KMS-11 (cell line): ENCODE measurements around the gene DHRS3.

Source experiments
- H2AFZ ChIP-seq: fragments of 200-600 bp; sonication (generic); 2 replicates; pipeline ENCODE4 v1.6.1; 2016; ENCODE audit warnings: antibody characterized with exemption, mixed run types, low read depth
- H3K27ac ChIP-seq: fragments of 200-600 bp; sonication (generic); 2 replicates; pipeline ENCODE4 v1.6.1; 2016; ENCODE audit warnings: mild to moderate bottlenecking, mixed run types
- H3K27me3 ChIP-seq: fragments of 200-600 bp; sonication (generic); 2 replicates; pipeline ENCODE4 v1.6.1; 2017; ENCODE audit warnings: mild to moderate bottlenecking, low read depth, mixed run types, moderate library complexity; ENCODE audit not compliant: insufficient read depth
- H3K36me3 ChIP-seq: fragments of 200-600 bp; sonication (generic); 2 replicates; pipeline ENCODE4 v1.6.1; 2017; ENCODE audit warnings: mild to moderate bottlenecking, mixed run types; ENCODE audit not compliant: insufficient read depth
- H3K4me1 ChIP-seq: fragments of 200-600 bp; sonication (generic); 2 replicates; pipeline ENCODE4 v1.6.1; 2016; ENCODE audit warnings: mild to moderate bottlenecking, low read depth, mixed run types; ENCODE audit not compliant: poor library complexity, severe bottlenecking
- H3K4me2 ChIP-seq: fragments of 200-600 bp; sonication (generic); 2 replicates; pipeline ENCODE4 v1.7.0; 2016; ENCODE audit warnings: mild to moderate bottlenecking, mixed run types
- H3K4me3 ChIP-seq: fragments of 200-600 bp; sonication (generic); IDR thresholded peaks from 2 replicates; pipeline ENCODE4 v1.6.1; 2017; ENCODE audit warnings: low read depth, low read length, mixed read lengths; ENCODE audit not compliant: insufficient read depth
- H3K79me2 ChIP-seq: fragments of 200-600 bp; sonication (generic); 2 replicates; pipeline ENCODE4 v1.6.1; 2016; ENCODE audit warnings: low read depth, mixed run types; ENCODE audit not compliant: insufficient read depth
- H3K9ac ChIP-seq: fragments of 200-600 bp; sonication (generic); 2 replicates; pipeline ENCODE4 v1.6.1; 2016; ENCODE audit warnings: mild to moderate bottlenecking, mixed run types
- H4K20me1 ChIP-seq: fragments of 200-600 bp; sonication (generic); 2 replicates; pipeline ENCODE4 v1.6.1; 2016; ENCODE audit warnings: mild to moderate bottlenecking, mixed run types; ENCODE audit not compliant: insufficient read depth
- CTCF ChIP-seq: fragments of 200-600 bp; sonication (generic); conservative IDR thresholded peaks from 2 replicates; pipeline ENCODE4 v1.6.1; 2017; ENCODE audit warnings: low read depth, mild to moderate bottlenecking, antibody characterized with exemption, low read length, moderate library complexity, mixed read lengths

DHRS3 gene

DNA sequence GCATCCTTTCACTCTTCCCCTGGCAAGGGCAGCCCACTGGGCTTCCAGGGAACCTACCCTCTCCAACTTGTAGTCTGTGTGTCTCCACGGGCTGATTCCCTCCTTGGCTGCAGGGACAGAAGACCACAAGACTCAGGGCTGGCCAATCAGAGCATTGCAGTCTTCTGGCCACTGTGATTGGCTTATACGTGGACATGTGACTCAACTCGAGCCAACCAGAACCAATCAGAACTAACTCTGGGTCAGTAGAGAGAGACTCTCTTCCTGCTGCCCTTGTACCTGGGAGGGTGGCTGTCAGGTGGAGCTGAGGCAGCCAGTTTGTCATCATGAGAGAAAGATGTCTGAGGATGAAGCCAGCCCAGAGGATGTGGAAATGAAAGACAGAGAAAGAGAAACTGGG, 64.0 kb downstream of the DHRS3 start:
- Histone ChIP-seq H3K36me3 (no peaks in the 10 kb centered on the region), H3K27me3 (no peaks in the 10 kb centered on the region), H3K4me2 (no peak overlapping the region), H3K4me1 (no peaks in the 10 kb centered on the region), H2AFZ (no peak overlapping the region; the same call in 1 of the 2 replicates), H3K27ac (no peak overlapping the region), H3K9ac (no peak overlapping the region), H4K20me1 (no peaks in the 10 kb centered on the region), H3K4me3 (no peak overlapping the region), H3K79me2 (no peaks in the 10 kb centered on the region)
- TF ChIP-seq CTCF, result no peak

DNA sequence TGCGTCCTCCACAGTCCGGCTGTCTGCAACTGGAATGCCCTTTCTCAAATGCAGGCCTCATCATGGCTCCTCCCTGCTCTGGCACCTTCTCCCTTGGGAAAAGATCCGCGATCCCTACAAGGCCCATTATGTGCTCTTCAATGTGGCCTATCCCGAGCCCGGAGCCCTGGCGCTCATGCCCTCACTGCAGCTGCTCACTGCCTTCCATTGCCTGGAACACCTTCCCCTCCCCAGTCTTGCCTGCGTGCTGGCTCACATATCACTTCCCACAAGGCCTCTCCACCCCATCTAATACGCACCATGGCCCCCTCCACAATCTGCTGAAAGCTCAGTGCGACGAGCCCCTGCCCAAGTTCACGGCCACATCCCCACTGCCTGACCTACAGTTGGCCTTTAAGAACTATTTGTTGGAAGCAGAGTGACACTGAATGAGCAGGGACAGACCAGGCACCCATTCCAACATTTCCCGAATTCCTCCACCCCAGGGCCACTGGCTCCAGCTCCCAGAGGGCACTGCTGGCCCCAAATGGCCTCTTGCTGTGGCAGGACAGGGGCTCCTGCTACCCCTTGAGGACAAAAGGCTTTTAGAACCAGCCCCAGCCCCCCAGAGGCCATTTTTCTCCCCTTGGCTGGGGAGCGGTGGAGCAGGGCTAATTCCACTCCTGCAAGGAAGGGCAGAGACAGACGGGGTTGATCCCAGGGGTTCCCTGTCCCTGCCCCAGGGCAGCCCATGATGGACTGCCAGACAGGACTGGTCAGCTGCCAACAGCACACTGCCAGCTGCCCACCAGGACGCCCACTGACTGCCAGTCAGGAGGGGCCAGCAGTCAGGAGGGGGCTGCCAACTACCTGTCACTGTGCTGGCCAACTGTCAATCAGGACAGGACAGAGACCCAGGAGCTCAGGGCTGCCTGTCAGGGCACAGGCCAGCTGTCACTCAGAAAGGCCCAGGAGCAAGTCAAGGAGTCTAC, 64.8 kb downstream of the DHRS3 start:
- TF ChIP-seq CTCF, result no peak
- Histone ChIP-seq H4K20me1 (no peaks in the 10 kb centered on the region), H2AFZ (no peak overlapping the region), H3K36me3 (no peaks in the 10 kb centered on the region), H3K9ac (no peak overlapping the region), H3K4me1 (no peaks in the 10 kb centered on the region), H3K79me2 (no peaks in the 10 kb centered on the region), H3K4me3 (no peak overlapping the region), H3K27me3 (no peaks in the 10 kb centered on the region), H3K27ac (no peak overlapping the region), H3K4me2 (no peak overlapping the region)

DNA sequence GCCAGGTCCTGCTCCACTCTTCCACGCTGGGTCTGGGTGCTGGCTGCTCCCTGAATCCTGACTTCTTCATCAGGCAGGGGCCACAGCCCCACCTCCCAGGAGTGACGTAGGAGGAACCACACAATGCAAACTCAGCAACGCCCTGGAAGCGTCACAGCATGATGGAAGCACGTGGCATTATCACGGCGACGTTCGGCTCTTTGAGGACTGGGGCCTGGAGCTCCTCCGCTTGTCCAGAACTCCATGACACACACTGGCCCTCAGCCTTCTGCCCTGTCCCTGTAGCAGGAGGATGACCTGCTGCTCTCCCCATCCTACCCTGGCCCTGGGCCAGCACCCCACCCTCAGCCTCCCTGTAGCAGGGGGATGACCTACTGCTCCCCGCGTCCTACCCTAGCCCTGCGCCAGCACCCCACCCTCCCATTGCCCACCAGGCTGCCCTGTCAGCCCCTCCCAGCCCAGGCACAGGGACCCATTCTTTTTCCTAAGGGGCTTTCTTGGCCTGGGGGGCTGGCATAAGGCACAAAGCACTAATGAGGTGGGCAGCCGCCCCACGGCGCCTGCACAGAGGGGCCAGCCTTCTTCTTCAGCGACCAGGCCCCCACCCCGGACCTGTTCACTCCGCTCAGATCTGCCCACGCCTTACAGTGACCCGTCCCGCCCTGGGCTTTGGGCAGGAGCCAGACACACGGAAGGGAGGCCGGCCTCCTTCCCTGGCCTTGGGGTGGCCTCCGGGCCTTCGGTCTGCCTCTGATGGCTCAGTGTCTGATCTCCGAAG, 65.7 kb downstream of the DHRS3 start:
- no peaks in the 10 kb centered on the region for H4K20me1 ChIP-seq
- H3K4me1 ChIP-seq, result no peaks in the 10 kb centered on the region
- H3K4me2 ChIP-seq, result no peak overlapping the region
- TF ChIP-seq CTCF, result no peak
- no peaks in the 10 kb centered on the region for H3K36me3 ChIP-seq
- no peak overlapping the region for H3K27ac ChIP-seq
- no peaks in the 10 kb centered on the region for H3K79me2 ChIP-seq
- no peak overlapping the region for H2AFZ ChIP-seq
- no peak overlapping the region for H3K4me3 ChIP-seq
- no peaks in the 10 kb centered on the region for H3K27me3 ChIP-seq
- no peak overlapping the region for H3K9ac ChIP-seq

GRCh38 chr1:12551584-12551983, 66.4 kb downstream of the DHRS3 start:
- H3K36me3 ChIP-seq, result no peaks in the 10 kb centered on the region
- H3K79me2 ChIP-seq, result no peaks in the 10 kb centered on the region
- no peak overlapping the region for H3K27ac ChIP-seq
- H3K27me3 ChIP-seq, result no peaks in the 10 kb centered on the region
- no peak overlapping the region for H3K9ac ChIP-seq
- H3K4me3 ChIP-seq, result no peak overlapping the region
- H4K20me1 ChIP-seq, result no peaks in the 10 kb centered on the region
- H3K4me2 ChIP-seq, result no peak overlapping the region
- no peak for TF ChIP-seq CTCF
- H3K4me1 ChIP-seq, result no peaks in the 10 kb centered on the region
- no peak overlapping the region for H2AFZ ChIP-seq
